HG02798 (cell line): ENCODE data around the gene TRPV5.

Source experiments
- ATAC-seq: cut with Tn5 transposase; IDR thresholded peaks from one replicate; pipeline ENCODE4 v1.9.1; 2021; ENCODE audit warnings: mild to moderate bottlenecking; ENCODE audit not compliant: unreplicated experiment, poor library complexity

The TRPV5 gene

GRCh38 chr7:142913051-142913450 lies 20.5 kb downstream of the TRPV5 start:
- ATAC-seq, result no peak

GRCh38 chr7:142910481-142910880 lies 23.1 kb downstream of the TRPV5 start:
- ATAC-seq, result no peak

GRCh38 chr7:142910031-142910433 lies 23.5 kb downstream of the TRPV5 start:
- no peak for ATAC-seq

GRCh38 chr7:142908921-142909890 lies 24.3 kb downstream of the TRPV5 start:
- ATAC-seq, result peak; percentile 57

GRCh38 chr7:142908290-142908689 lies 25.3 kb downstream of the TRPV5 start:
- ATAC-seq, result no peak

- no peak for ATAC-seq
These were observed 26.9 kb downstream of the TRPV5 start for GRCh38 chr7:142906643-142907042.

- no peak for ATAC-seq
These were observed 27.8 kb downstream of the TRPV5 start for GRCh38 chr7:142905759-142906158.

- ATAC-seq, result no peak
These were observed 29.4 kb downstream of the TRPV5 start for GRCh38 chr7:142904128-142904527.

- no peak for ATAC-seq
These were observed 31.9 kb downstream of the TRPV5 start for GRCh38 chr7:142901426-142902259.

- no peak for ATAC-seq
These were observed 33.9 kb downstream of the TRPV5 start for GRCh38 chr7:142899661-142900060.

GRCh38 chr7:142898377-142899170 lies 35.0 kb downstream of the TRPV5 start:
- no peak for ATAC-seq

- no peak for ATAC-seq
These were observed 35.9 kb downstream of the TRPV5 start for GRCh38 chr7:142897691-142898090.

- no peak for ATAC-seq
These were observed 36.7 kb downstream of the TRPV5 start for GRCh38 chr7:142896741-142897379.

GRCh38 chr7:142896151-142896550 lies 37.4 kb downstream of the TRPV5 start:
- no peak for ATAC-seq

- no peak for ATAC-seq
These were observed 38.5 kb downstream of the TRPV5 start for GRCh38 chr7:142894985-142895593.

- ATAC-seq, result no peak
These were observed 39.2 kb downstream of the TRPV5 start for GRCh38 chr7:142894112-142894984.

GRCh38 chr7:142892951-142893350 lies 40.6 kb downstream of the TRPV5 start:
- ATAC-seq, result no peak

- ATAC-seq, result no peak
These were observed 42.0 kb downstream of the TRPV5 start for GRCh38 chr7:142891490-142892082.
